NK-92 treated with Interleukin-12 subunit alpha and Interleukin-12 subunit beta, amount 100 ng/mL, for 24 hours (cell line): ENCODE data around the gene ACYP1.

Experiments used
- DNase-seq: peaks from one replicate; lab custom pipeline; 2025; lab: John Stamatoyannopoulos, UW

ACYP1 gene

GRCh38 chr14:75063491-75064204, at the start of gene ACYP1:
Gene ACYP1 (minus strand): TSS chr14:75064024. CDS start chr14:75063553, 471 bp downstream.
- DNase-seq, result peak; percentile 87

- DNase-seq, result no peak
Measured at GRCh38 chr14:75109877-75110276, 46.1 kb upstream of the ACYP1 start.

- no peak for DNase-seq
Measured at GRCh38 chr14:75107186-75107585, 43.4 kb upstream of the ACYP1 start.

GRCh38 chr14:75101491-75101890, 37.7 kb upstream of the ACYP1 start:
- no peak for DNase-seq

- DNase-seq, result no peak
Measured at GRCh38 chr14:75098682-75099081, 34.9 kb upstream of the ACYP1 start.

GRCh38 chr14:75098212-75098611, 34.4 kb upstream of the ACYP1 start:
- DNase-seq, result no peak

GRCh38 chr14:75096959-75097358, 33.1 kb upstream of the ACYP1 start:
- no peak for DNase-seq

- DNase-seq, result no peak
Measured at GRCh38 chr14:75095690-75096089, 31.9 kb upstream of the ACYP1 start.

- no peak for DNase-seq
Measured at GRCh38 chr14:75094896-75095295, 31.1 kb upstream of the ACYP1 start.

GRCh38 chr14:75092698-75093097, 28.9 kb upstream of the ACYP1 start:
- DNase-seq, result no peak

GRCh38 chr14:75091251-75091650, 27.4 kb upstream of the ACYP1 start:
- DNase-seq, result no peak

GRCh38 chr14:75090353-75090752, 26.5 kb upstream of the ACYP1 start:
- no peak for DNase-seq

GRCh38 chr14:75088566-75089373, 24.9 kb upstream of the ACYP1 start:
- no peak for DNase-seq

- DNase-seq, result no peak
Measured at GRCh38 chr14:75088153-75088552, 24.3 kb upstream of the ACYP1 start.

GRCh38 chr14:75084513-75084912, 20.7 kb upstream of the ACYP1 start:
- no peak for DNase-seq

GRCh38 chr14:75083271-75083670, 19.4 kb upstream of the ACYP1 start:
- DNase-seq, result no peak

- DNase-seq, result no peak
Measured at GRCh38 chr14:75081660-75082229, 17.9 kb upstream of the ACYP1 start.

GRCh38 chr14:75079521-75079920, 15.7 kb upstream of the ACYP1 start:
- no peak for DNase-seq

- no peak for DNase-seq
Measured at GRCh38 chr14:75077794-75078193, 14.0 kb upstream of the ACYP1 start.

GRCh38 chr14:75070383-75070782, 6.6 kb upstream of the ACYP1 start:
- no peak for DNase-seq

GRCh38 chr14:75069811-75070145, 6.0 kb upstream of the ACYP1 start:
- no peak for DNase-seq

GRCh38 chr14:75069121-75069810, 5.4 kb upstream of the ACYP1 start, which contains the start of gene ZC2HC1C:
Gene ZC2HC1C (plus strand): TSS chr14:75069641. CDS start chr14:75070574, 933 bp downstream.
- DNase-seq, result peak; percentile 83
